ENCODE data around the gene FAM89A. TPM values are rescaled to one million over a fixed set of nuclear protein-coding genes. Genes with fewer than 3 reads are reported as not detected.
"Not testable (repeated sequence)": the region's sequence is repeated elsewhere in the genome, so short reads cannot be mapped to it uniquely, and the experiment has no call there.

The FAM89A gene
- total RNA-seq, 2 donors from 2014 or later, result 8.4 to 24.5 TPM

GRCh38 chr1:231057410-231057809, 17.4 kb upstream of the FAM89A start:
- H3K27me3 ChIP-seq (replicated peaks; ENCODE audit: insufficient read depth), result no peaks in the 10 kb centered on the region
- no peak overlapping the region for H3K27ac ChIP-seq
- DNase-seq (ENCODE audit: low spot score) (no peak), ATAC-seq (ENCODE audit: insufficient number of reproducible peaks, low FRiP score, low read depth) (no peak)
- H3K4me3 ChIP-seq, result no peak overlapping the region
- TF ChIP-seq CTCF (IDR thresholded peaks at IDR 0.05), result no peak
- peaks cover 3% of the 10 kb centered on the region for H3K9me3 ChIP-seq
- H3K36me3 ChIP-seq, result no peaks in the 10 kb centered on the region
- peaks cover 4 to 13% of the 10 kb centered on the region in 2 donors for H3K4me1 ChIP-seq (ENCODE audit: control insufficient read depth in 1 of 2, low read depth in 2 of 2)

DNA sequence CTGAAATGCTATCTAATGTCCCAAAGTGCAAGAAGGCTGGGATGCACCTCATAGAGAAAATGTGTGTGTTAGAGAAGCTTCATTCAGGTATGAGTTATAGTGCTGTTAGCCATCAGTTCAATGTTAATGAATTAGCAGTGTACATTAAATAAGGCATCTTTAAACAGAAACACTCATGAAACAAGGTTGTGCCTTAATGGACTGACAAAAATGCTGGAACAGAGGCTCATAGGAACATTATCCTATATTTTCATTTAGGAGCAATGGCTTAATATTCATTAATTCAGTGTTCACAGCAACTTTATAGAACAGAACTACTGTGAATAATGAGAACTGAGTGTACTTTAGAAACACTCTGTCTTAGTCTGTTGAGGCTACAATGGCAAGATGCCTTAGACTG, 15.2 kb upstream of the FAM89A start:
- Histone ChIP-seq H3K36me3 (no peaks in the 10 kb centered on the region), H3K27me3 (replicated peaks; ENCODE audit: insufficient read depth) (no peaks in the 10 kb centered on the region), H3K4me1 (ENCODE audit: control insufficient read depth in 1 of 2, low read depth in 2 of 2) (peaks cover 4 to 13% of the 10 kb centered on the region in 2 donors), H3K4me3 (no peak overlapping the region), H3K9me3 (peaks cover 3% of the 10 kb centered on the region), H3K27ac (no peak overlapping the region)
- no peak for TF ChIP-seq CTCF (IDR thresholded peaks at IDR 0.05)
- ATAC-seq (ENCODE audit: insufficient number of reproducible peaks, low FRiP score, low read depth), result no peak
- DNase-seq (ENCODE audit: low spot score), result no peak

GRCh38 chr1:231053493-231054162, 13.6 kb upstream of the FAM89A start:
- Histone ChIP-seq H3K9me3 (peaks cover 3% of the 10 kb centered on the region), H3K36me3 (no peaks in the 10 kb centered on the region), H3K27me3 (replicated peaks; ENCODE audit: insufficient read depth) (no peaks in the 10 kb centered on the region), H3K4me1 (ENCODE audit: control insufficient read depth in 1 of 2, low read depth in 2 of 2) (peaks cover 4 to 13% of the 10 kb centered on the region in 2 donors), H3K27ac (no peak overlapping the region), H3K4me3 (peak overlapping the region; percentile 55)
- DNase-seq (ENCODE audit: low spot score) (no peak), ATAC-seq (ENCODE audit: insufficient number of reproducible peaks, low FRiP score, low read depth) (no peak)
- TF ChIP-seq CTCF (IDR thresholded peaks at IDR 0.05), result no peak

DNA sequence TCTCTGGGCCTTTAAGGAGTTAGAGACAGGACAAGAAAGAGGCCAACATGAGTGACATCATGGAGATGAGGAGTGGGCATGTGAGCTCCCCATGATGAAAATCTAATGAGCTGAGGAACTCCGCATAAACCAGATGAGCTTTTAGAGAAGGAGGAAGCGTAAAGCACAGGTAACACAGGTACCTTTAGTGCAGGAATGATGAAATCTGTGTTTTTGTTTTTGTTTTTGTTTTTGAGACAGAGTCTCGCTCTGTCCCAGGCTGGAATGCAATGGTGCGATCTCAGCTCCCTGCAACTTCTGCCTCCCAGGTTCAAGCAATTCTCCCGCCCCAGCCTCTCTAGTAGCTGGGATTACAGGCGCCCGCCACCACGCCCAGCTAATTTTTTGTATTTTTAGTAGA, 12.7 kb upstream of the FAM89A start:
- Histone ChIP-seq H3K36me3 (no peaks in the 10 kb centered on the region), H3K4me1 (ENCODE audit: control insufficient read depth in 1 of 2, low read depth in 2 of 2) (peaks cover 4 to 13% of the 10 kb centered on the region in 2 donors), H3K27ac (no peak overlapping the region), H3K9me3 (peaks cover 3% of the 10 kb centered on the region), H3K4me3 (no peak overlapping the region), H3K27me3 (replicated peaks; ENCODE audit: insufficient read depth) (no peaks in the 10 kb centered on the region)
- DNase-seq (ENCODE audit: low spot score) (no peak), ATAC-seq (ENCODE audit: insufficient number of reproducible peaks, low FRiP score, low read depth) (no peak)
- TF ChIP-seq CTCF (IDR thresholded peaks at IDR 0.05), result no peak

- not testable (repeated sequence) for H3K27me3 ChIP-seq (replicated peaks; ENCODE audit: insufficient read depth); H3K9me3 ChIP-seq; H3K27ac ChIP-seq; ATAC-seq (ENCODE audit: insufficient number of reproducible peaks, low FRiP score, low read depth); DNase-seq (ENCODE audit: low spot score); H3K4me3 ChIP-seq; H3K36me3 ChIP-seq
- H3K4me1 ChIP-seq (ENCODE audit: control insufficient read depth in 1 of 2, low read depth in 2 of 2), result peaks cover 4 to 13% of the 10 kb centered on the region in 2 donors
These were observed 10.9 kb upstream of the FAM89A start for GRCh38 chr1:231050932-231051331.

GRCh38 chr1:231050395-231050794, 10.3 kb upstream of the FAM89A start:
- no peak for DNase-seq (ENCODE audit: low spot score)
- ATAC-seq (ENCODE audit: insufficient number of reproducible peaks, low FRiP score, low read depth), result no peak
- no peak for TF ChIP-seq CTCF (IDR thresholded peaks at IDR 0.05)
- Histone ChIP-seq H3K36me3 (no peaks in the 10 kb centered on the region), H3K27ac (no peak overlapping the region), H3K4me1 (ENCODE audit: control insufficient read depth in 1 of 2, low read depth in 2 of 2) (peaks cover 4 to 13% of the 10 kb centered on the region in 2 donors), H3K9me3 (peaks cover 3% of the 10 kb centered on the region), H3K27me3 (replicated peaks; ENCODE audit: insufficient read depth) (no peaks in the 10 kb centered on the region), H3K4me3 (no peak overlapping the region)

Measured in thoracic aorta (tissue), 2 donors.